ENCODE measurements around the gene NCOA7. TPM values are rescaled to one million over a fixed set of nuclear protein-coding genes. Genes with fewer than 3 reads are reported as not detected.

NCOA7 gene
- total RNA-seq, 1 experiment from 2014 or later, result 67.9 TPM

DNA sequence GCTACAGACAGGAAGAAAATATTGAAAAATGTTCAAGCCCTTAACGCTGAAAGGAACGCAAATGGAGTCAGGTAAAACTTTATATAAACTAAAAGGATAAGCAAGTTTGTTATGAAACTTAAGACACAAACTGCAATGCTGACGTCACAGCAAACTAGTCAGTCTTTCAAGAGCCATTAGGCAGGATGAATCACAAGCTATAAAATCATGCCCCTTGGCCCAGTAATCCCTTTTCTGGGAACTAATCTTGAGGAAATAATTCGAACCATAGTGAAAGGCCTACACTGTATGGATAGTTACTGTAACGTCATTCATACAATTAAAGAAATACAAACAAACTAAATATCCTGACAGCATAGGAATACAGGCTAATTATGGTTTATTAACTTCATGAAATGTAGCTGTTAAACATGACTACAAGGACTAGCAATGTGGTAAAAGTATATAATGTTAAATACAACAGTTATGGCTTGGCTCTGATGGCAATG, 123.1 kb downstream of the NCOA7 start:
- H3K4me3 Mint-ChIP-seq (ENCODE audit: unreplicated experiment), result no peak overlapping the region
- no peaks in the 10 kb centered on the region for H3K9me3 Mint-ChIP-seq (ENCODE audit: unreplicated experiment)
- peaks cover 53% of the 10 kb centered on the region for H3K4me1 Mint-ChIP-seq (ENCODE audit: low read depth, unreplicated experiment)
- no peak for DNase-seq
- no peak overlapping the region for H3K27ac Mint-ChIP-seq (ENCODE audit: unreplicated experiment)
- peaks cover 75% of the 10 kb centered on the region for H3K36me3 Mint-ChIP-seq (ENCODE audit: insufficient read depth, unreplicated experiment)
- intact Hi-C loops (cut with micrococcal nuclease; ENCODE audit: unreplicated experiment), result no loop called here
- H3K27me3 Mint-ChIP-seq (ENCODE audit: insufficient read depth, unreplicated experiment), result no peaks in the 10 kb centered on the region
- H3K4me3 ChIP-seq (ENCODE audit: low read depth, low read length), result no peak overlapping the region
- POLR2A ChIA-PET, result no interaction called here
- no peaks in the 10 kb centered on the region for H3K9me3 ChIP-seq
- H3K4me1 ChIP-seq, result peaks cover 39% of the 10 kb centered on the region
- TF ChIP-seq CTCF (IDR thresholded peaks at IDR 0.05; ENCODE audit: insufficient read depth in 1 of 2, low read depth in 1 of 2, low read length in 1 of 2, severe bottlenecking in 1 of 2, unreplicated experiment in 1 of 2), result no peak
- CTCF ChIA-PET, result interaction anchor here (0.8 to 1.2 kb wide), 3 partner anchors 14 to 43 kb away, joined by 3 read pairs; partner anchors contain the start of gene HINT3
- no peaks in the 10 kb centered on the region; the same call in 1 of the 2 replicates for H3K36me3 ChIP-seq (ENCODE audit: control insufficient read depth, insufficient read depth, low read length)
- H3K27me3 ChIP-seq (replicated peaks; ENCODE audit: control insufficient read depth, insufficient read depth, low read length), result no peaks in the 10 kb centered on the region
- no TSS peak for BruUV-seq (replicated peaks)

GRCh38 chr6:125918230-125918629, 127.5 kb downstream of the NCOA7 start:
- no peak overlapping the region; the same call in 1 of the 2 replicates for H3K4me3 ChIP-seq (ENCODE audit: low read depth, low read length)
- Mint-ChIP-seq H3K27me3 (ENCODE audit: insufficient read depth, unreplicated experiment) (no peaks in the 10 kb centered on the region), H3K4me3 (ENCODE audit: unreplicated experiment) (peak overlapping the region; percentile 73), H3K27ac (ENCODE audit: unreplicated experiment) (peak overlapping the region; percentile 92), H3K9me3 (ENCODE audit: unreplicated experiment) (no peaks in the 10 kb centered on the region), H3K4me1 (ENCODE audit: low read depth, unreplicated experiment) (peaks cover 52% of the 10 kb centered on the region), H3K36me3 (ENCODE audit: insufficient read depth, unreplicated experiment) (peaks cover 87% of the 10 kb centered on the region)
- no TSS peak for BruUV-seq (replicated peaks)
- H3K27me3 ChIP-seq (replicated peaks; ENCODE audit: control insufficient read depth, insufficient read depth, low read length), result no peaks in the 10 kb centered on the region
- no peak for DNase-seq
- ChIA-PET CTCF (interaction anchor here (0.6 to 2.9 kb wide), 5 partner anchors 12 to 141 kb away, joined by 3 to 12 read pairs (median 6); partner anchors contain the start of gene HINT3), POLR2A (interaction anchor here (0.7 to 1.3 kb wide), 4 partner anchors 16 to 93 kb away, joined by 3 to 14 read pairs (median 6); partner anchors contain the start of gene TRMT11)
- no peaks in the 10 kb centered on the region for H3K9me3 ChIP-seq
- H3K4me1 ChIP-seq, result peaks cover 44% of the 10 kb centered on the region
- intact Hi-C loops (cut with micrococcal nuclease; ENCODE audit: unreplicated experiment), result loop anchor here (2.0 to 5.0 kb wide), 2 partner anchors 39 to 61 kb away; partner anchors contain the start of gene HINT3
- peaks cover 6% of the 10 kb centered on the region for H3K36me3 ChIP-seq (ENCODE audit: control insufficient read depth, insufficient read depth, low read length)
- no peak for TF ChIP-seq CTCF (IDR thresholded peaks at IDR 0.05; ENCODE audit: insufficient read depth in 1 of 2, low read depth in 1 of 2, low read length in 1 of 2, severe bottlenecking in 1 of 2, unreplicated experiment in 1 of 2)

GRCh38 chr6:125918681-125919566, 128.2 kb downstream of the NCOA7 start:
- H3K4me1 ChIP-seq, result peaks cover 47% of the 10 kb centered on the region
- no peaks in the 10 kb centered on the region for H3K9me3 Mint-ChIP-seq (ENCODE audit: unreplicated experiment)
- intact Hi-C loops (cut with micrococcal nuclease; ENCODE audit: unreplicated experiment), result loop anchor here (1.0 to 5.0 kb wide), 6 partner anchors 8 to 62 kb away; partner anchors contain the start of gene HINT3
- H3K27me3 Mint-ChIP-seq (ENCODE audit: insufficient read depth, unreplicated experiment), result no peaks in the 10 kb centered on the region
- H3K27ac Mint-ChIP-seq (ENCODE audit: unreplicated experiment), result peak overlapping the region; percentile 92
- no peak for TF ChIP-seq CTCF (IDR thresholded peaks at IDR 0.05; ENCODE audit: insufficient read depth in 1 of 2, low read depth in 1 of 2, low read length in 1 of 2, severe bottlenecking in 1 of 2, unreplicated experiment in 1 of 2)
- peak overlapping the region; percentile 73 for H3K4me3 Mint-ChIP-seq (ENCODE audit: unreplicated experiment)
- ChIA-PET POLR2A (interaction anchor here (0.7 to 1.3 kb wide), 7 partner anchors 17 to 94 kb away, joined by 3 to 14 read pairs (median 5); partner anchors contain the start of genes HINT3 and TRMT11), CTCF (interaction anchor here (0.6 to 2.9 kb wide), 6 partner anchors 13 to 142 kb away, joined by 3 to 12 read pairs (median 6); partner anchors contain the start of gene HINT3)
- peaks cover 88% of the 10 kb centered on the region for H3K36me3 Mint-ChIP-seq (ENCODE audit: insufficient read depth, unreplicated experiment)
- peak; percentile 73 for DNase-seq
- H3K27me3 ChIP-seq (replicated peaks; ENCODE audit: control insufficient read depth, insufficient read depth, low read length), result no peaks in the 10 kb centered on the region
- BruUV-seq (replicated peaks), result TSS peak; percentile 90
- peak overlapping the region; percentile 37 for H3K4me3 ChIP-seq (ENCODE audit: low read depth, low read length)
- H3K4me1 Mint-ChIP-seq (ENCODE audit: low read depth, unreplicated experiment), result peaks cover 59% of the 10 kb centered on the region
- peaks cover 8% of the 10 kb centered on the region for H3K36me3 ChIP-seq (ENCODE audit: control insufficient read depth, insufficient read depth, low read length)
- no peaks in the 10 kb centered on the region for H3K9me3 ChIP-seq

All from Caco-2 (cell line).